ENCODE data around the gene SLC34A3.

The SLC34A3 gene

DNA sequence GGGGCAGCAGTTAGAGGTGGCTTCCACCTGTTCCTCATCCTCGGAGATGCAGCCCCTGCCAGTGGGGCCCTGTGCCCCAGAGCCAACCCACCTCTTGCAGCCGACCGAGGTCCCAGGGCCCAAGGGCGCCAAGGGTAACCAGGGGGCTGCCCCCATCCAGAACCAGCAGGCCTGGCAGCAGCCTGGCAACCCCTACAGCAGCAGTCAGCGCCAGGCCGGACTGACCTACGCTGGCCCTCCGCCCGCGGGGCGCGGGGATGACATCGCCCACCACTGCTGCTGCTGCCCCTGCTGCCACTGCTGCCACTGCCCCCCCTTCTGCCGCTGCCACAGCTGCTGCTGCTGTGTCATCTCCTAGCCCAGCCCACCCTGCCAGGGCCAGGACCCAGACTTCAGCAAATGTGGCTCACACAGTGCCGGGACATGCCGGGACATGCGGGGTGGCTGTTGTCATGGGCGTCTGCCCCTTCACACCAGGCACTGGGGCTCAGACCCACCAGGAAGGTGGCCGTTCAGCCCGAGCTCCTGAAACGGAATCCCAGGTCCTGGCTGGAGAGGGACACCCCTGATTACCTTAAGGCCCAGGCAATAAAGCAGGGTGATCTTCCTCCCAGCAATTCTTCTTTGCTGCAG lies 4.9 kb upstream of the SLC34A3 start:
- Histone ChIP-seq H3K27me3 (replicated peaks; ENCODE audit: control insufficient read depth, insufficient read depth, low read length) (no peaks in the 10 kb centered on the region; the same call in 1 of the 2 replicates), H3K4me3 (replicated peaks; ENCODE audit: low read depth, low read length) (no peak overlapping the region), H3K36me3 (ENCODE audit: control insufficient read depth, insufficient read depth, low read length) (no peaks in the 10 kb centered on the region)
- TF ChIP-seq, protein P1, sequence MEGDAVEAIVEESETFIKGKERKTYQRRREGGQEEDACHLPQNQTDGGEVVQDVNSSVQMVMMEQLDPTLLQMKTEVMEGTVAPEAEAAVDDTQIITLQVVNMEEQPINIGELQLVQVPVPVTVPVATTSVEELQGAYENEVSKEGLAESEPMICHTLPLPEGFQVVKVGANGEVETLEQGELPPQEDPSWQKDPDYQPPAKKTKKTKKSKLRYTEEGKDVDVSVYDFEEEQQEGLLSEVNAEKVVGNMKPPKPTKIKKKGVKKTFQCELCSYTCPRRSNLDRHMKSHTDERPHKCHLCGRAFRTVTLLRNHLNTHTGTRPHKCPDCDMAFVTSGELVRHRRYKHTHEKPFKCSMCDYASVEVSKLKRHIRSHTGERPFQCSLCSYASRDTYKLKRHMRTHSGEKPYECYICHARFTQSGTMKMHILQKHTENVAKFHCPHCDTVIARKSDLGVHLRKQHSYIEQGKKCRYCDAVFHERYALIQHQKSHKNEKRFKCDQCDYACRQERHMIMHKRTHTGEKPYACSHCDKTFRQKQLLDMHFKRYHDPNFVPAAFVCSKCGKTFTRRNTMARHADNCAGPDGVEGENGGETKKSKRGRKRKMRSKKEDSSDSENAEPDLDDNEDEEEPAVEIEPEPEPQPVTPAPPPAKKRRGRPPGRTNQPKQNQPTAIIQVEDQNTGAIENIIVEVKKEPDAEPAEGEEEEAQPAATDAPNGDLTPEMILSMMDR (IDR thresholded peaks at IDR 0.05; ENCODE audit: insufficient read depth, low read length, poor library complexity, severe bottlenecking) = no peak
- no peak for DNase-seq (ENCODE audit: extremely low read depth, insufficient read length)

DNA sequence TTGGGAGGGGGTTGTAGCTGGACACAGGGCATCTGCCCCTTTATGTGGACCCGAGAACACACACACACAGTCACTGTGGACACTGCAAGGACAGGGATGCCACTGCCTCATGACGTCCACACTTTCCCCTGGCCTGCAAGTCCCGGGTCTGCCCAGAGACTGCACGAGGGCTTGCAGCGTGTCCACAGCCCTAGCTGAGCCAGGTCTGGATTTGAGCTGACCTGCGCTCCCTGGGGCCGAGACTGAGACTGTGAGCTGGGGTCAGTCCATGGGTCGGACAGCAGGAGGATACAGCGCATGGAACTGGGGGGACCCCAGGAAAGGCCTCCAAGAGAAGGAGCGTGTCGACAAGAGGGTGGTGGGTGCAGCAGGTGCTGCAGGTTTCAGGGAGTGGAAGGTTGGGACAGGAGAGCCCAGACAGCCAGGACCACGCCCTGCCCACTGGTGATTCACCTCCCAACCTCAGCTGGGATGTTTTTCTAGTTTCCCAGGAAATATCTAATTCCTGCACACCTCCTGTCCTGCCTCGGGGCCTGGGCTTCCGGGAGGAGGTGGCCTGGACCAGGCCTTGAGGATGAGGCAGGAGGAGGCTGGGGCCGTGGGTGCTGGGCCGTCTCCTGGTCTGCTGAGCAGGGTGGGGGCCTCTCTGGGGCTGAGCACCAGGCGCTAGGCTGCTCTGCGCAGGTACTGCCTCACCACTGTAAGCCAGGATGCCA lies 4.2 kb upstream of the SLC34A3 start:
- Histone ChIP-seq H3K4me3 (replicated peaks; ENCODE audit: low read depth, low read length) (no peak overlapping the region), H3K36me3 (ENCODE audit: control insufficient read depth, insufficient read depth, low read length) (no peaks in the 10 kb centered on the region), H3K27me3 (replicated peaks; ENCODE audit: control insufficient read depth, insufficient read depth, low read length) (no peaks in the 10 kb centered on the region; the same call in 1 of the 2 replicates)
- TF ChIP-seq, protein P1 (IDR thresholded peaks at IDR 0.05; ENCODE audit: insufficient read depth, low read length, poor library complexity, severe bottlenecking) = no peak
- no peak for DNase-seq (ENCODE audit: extremely low read depth, insufficient read length)

DNA sequence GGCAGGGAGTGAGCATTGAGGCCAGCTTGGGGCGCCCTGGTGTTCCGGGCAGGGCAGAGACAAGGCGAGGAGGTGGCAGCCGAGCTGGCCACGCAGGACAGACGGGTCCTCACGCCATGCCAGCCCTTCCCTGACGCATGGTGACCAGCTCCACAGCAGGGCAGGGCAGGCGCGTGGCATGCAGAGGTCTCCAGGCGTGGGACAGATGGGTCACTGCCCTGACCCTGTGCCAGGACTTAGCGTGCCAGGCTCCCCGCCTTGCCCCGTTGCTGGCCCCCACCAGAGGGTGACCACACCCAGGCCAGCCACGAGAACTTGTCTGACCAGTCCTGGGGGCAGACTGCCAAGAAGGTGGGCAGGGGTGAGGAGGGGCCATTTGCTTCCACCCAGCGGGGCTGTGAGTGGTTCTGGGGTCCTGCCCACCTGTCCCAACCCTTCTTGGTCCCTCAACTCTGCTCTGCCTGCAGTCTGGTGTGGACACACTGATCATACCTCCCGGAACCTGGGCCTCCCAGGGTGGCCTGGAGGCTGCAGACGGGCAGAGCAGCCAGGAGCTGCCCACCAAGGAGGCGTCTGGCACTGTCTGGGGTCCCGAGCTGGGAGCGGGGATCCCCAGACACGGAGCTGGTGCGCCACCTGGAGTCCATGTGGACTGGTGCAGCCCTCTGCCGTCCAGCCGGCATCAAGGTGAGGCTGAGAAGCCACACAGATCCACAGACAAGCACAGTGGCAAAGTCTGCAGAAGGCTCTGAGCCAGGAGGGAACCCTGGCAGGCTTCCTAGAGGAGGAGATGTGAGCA lies 3.4 kb upstream of the SLC34A3 start, which contains the start of gene RNF224:
TSS of gene RNF224 (plus strand) at position 449 of the 799 bp plus-strand sequence. CDS start 834 bp downstream, outside the sequence.
- Histone ChIP-seq H3K27me3 (replicated peaks; ENCODE audit: control insufficient read depth, insufficient read depth, low read length) (no peaks in the 10 kb centered on the region; the same call in 1 of the 2 replicates), H3K36me3 (ENCODE audit: control insufficient read depth, insufficient read depth, low read length) (no peaks in the 10 kb centered on the region), H3K4me3 (replicated peaks; ENCODE audit: low read depth, low read length) (no peak within 1 kb of the TSS)
- peak; percentile 82 for DNase-seq (ENCODE audit: extremely low read depth, insufficient read length)
- TF ChIP-seq, protein P1 (IDR thresholded peaks at IDR 0.05; ENCODE audit: insufficient read depth, low read length, poor library complexity, severe bottlenecking) = peak; percentile 95

DNA sequence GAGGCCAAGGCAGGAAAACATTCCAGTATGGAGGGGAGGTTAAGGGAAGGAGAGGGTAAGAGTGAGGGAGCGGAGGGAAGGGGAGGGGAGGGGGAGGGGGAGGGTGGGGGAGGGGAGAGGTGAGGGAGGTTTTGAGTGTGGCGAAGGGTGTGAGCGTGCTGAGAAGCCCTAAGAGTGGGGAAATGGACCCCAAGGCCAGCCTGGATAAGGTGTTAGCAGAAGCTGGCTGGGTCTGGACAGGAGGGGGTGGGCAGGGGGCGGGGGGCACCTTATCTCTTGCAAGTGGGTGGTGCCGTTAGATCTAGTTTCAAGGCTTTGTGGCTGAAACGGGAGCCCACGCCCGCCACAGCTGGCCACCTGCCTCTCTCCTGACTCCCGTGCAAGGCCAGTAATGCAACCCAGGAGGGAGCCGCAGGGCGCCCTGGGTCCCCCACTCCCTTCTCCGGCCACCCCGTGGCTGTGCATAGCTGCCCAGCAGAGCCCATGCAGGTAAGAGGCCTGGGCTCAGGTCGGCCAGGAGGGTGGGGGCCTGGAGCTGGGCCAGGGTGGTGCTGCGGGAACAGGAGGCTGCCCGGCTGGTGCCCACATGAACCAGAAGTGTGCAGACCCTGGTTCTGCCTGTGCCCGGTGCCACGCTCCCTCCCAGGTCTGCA lies 2.7 kb upstream of the SLC34A3 start:
- H3K4me3 ChIP-seq (replicated peaks; ENCODE audit: low read depth, low read length) = no peak overlapping the region
- no peaks in the 10 kb centered on the region for H3K36me3 ChIP-seq (ENCODE audit: control insufficient read depth, insufficient read depth, low read length)
- no peak for DNase-seq (ENCODE audit: extremely low read depth, insufficient read length)

DNA sequence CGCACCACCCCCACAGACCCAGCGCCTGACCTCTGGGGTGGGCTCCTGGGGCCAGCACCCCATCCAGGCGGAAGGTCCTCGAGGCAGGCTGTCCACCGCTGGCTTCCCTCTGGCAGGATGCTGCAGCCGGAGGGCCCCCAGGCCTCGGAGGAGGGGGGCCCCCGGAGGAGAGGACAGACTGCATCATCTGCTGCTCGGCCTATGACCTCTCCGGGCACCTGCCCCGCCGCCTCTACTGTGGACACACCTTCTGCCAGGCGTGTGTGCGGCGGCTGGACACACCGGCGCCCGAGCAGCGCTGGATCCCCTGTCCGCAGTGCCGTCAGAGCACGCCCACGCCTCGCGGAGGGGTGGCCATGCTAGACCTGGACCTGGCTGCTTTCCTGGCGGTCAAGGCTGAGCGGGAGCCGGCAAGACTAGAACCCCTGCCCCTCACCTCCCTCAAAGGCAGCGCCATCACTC lies 2.2 kb upstream of the SLC34A3 start:
- H3K27me3 ChIP-seq (replicated peaks; ENCODE audit: control insufficient read depth, insufficient read depth, low read length) = no peaks in the 10 kb centered on the region; the same call in 1 of the 2 replicates
- no peak overlapping the region for H3K4me3 ChIP-seq (replicated peaks; ENCODE audit: low read depth, low read length)
- H3K36me3 ChIP-seq (ENCODE audit: control insufficient read depth, insufficient read depth, low read length) = no peaks in the 10 kb centered on the region
- TF ChIP-seq, protein P1 (IDR thresholded peaks at IDR 0.05; ENCODE audit: insufficient read depth, low read length, poor library complexity, severe bottlenecking) = no peak
- DNase-seq (ENCODE audit: extremely low read depth, insufficient read length) = no peak

More for the DNA sequence above, 2.7 kb upstream of the SLC34A3 start:
- TF ChIP-seq, protein P1 (IDR thresholded peaks at IDR 0.05; ENCODE audit: insufficient read depth, low read length, poor library complexity, severe bottlenecking) = no peak
- H3K27me3 ChIP-seq (replicated peaks; ENCODE audit: control insufficient read depth, insufficient read depth, low read length) = no peaks in the 10 kb centered on the region; the same call in 1 of the 2 replicates
